Right cardiac atrium (tissue), 5 donors: ENCODE results near the gene ACIN1. TPM values are rescaled to one million over a fixed set of nuclear protein-coding genes. Genes with fewer than 3 reads are reported as not detected.
"Not testable (repeated sequence)": the region's sequence is repeated elsewhere in the genome, so short reads cannot be mapped to it uniquely, and the experiment has no call there.

Experiments used
- ATAC-seq, 2 donors: fragments of 200-7000 bp; cut with Tn5 transposase; one replicate each; pipeline versions ENCODE4 v1.8.0 to v1.9.1; 2020; ENCODE audit warnings: moderate library complexity in 2 of 2, mild to moderate bottlenecking in 1 of 2
- DNase-seq, 3 donors: peaks; one replicate each; pipeline ENCODE4 v3.0.0-alpha.2; 2020
- H3K27ac ChIP-seq: one replicate; pipeline ENCODE4 v1.5.1; 2013; ENCODE audit warnings: mild to moderate bottlenecking, low read length, control low read depth, moderate library complexity
- H3K27me3 ChIP-seq: one replicate; pipeline ENCODE4 v1.6.1; 2013; ENCODE audit not compliant: control insufficient read depth, insufficient read depth
- H3K4me1 ChIP-seq: one replicate; pipeline ENCODE4 v1.6.1; 2013; ENCODE audit warnings: low read length; ENCODE audit not compliant: control insufficient read depth, insufficient read depth
- H3K4me3 ChIP-seq: one replicate; pipeline ENCODE4 v1.5.1; 2013; ENCODE audit warnings: low read length, control low read depth
- H3K9me3 ChIP-seq: one replicate; pipeline ENCODE4 v1.6.1; 2013; ENCODE audit warnings: low read length; ENCODE audit not compliant: control insufficient read depth
- whole genome bisulfite sequencing: extraction: QIAGEN DNeasy Blood & Tissue Kit; methylation state at CpG from one replicate; pipeline ENCODE4 v1.1.7; 2013; 5-methylcytosine and 5-hydroxymethylcytosine counted together
- intact Hi-C, 4 donors: fragments of 100-400 bp; cut with DNase I; formaldehyde crosslinking; loops; one replicate each; pipeline versions ENCODE4 v1.11.0 to v1.14.0; 2022 to 2023
- polyA plus RNA-seq: library from polyadenylated mRNA; stranded (reverse); fragments of 200-250 nt; gene quantifications from one replicate; pipeline ENCODE4 v1.2.3, GENCODE V29; 2013
- total RNA-seq, 4 donors: library from RNA; stranded (reverse); fragmentation: NEBNext Ultra II Directional; extraction: Animal tissue kit (Norgen Biotek cat#: 25700); gene quantifications; one replicate each; pipeline ENCODE4 v1.2.1, GENCODE V29; 2021
- donor health status: healthy with polysubstance abuse.
- donor health status: DM: no; HTN: yes; CAD: no.
- donor health status: DM: no; HTN: no; CAD: no.
- donor health status: DM: no; HTN: yes; CAD: no; lungs with severe emphysema.
- donor health status: DM: yes; HTN: yes; CAD: no.

The ACIN1 gene
- total and polyA plus RNA-seq, 5 donors = 67.1 to 87.8 (median 83.3) TPM

GRCh38 chr14:23021889-23022442, 73.0 kb downstream of the ACIN1 start:
- Histone ChIP-seq H3K4me1 (no peaks in the 10 kb centered on the region), H3K4me3 (no peak overlapping the region), H3K27ac (no peak overlapping the region), H3K9me3 (no peaks in the 10 kb centered on the region), H3K27me3 (no peaks in the 10 kb centered on the region)
- WGBS = 54% methylated on average over 7 of the region's 7 CpGs
- DNase-seq (no peak), ATAC-seq (no peak)
- intact Hi-C loops = no loop called here

GRCh38 chr14:23021434-23021833, 73.5 kb downstream of the ACIN1 start:
- 70% methylated on average over 9 of the region's 9 CpGs for WGBS

GRCh38 chr14:23020143-23021128, 74.5 kb downstream of the ACIN1 start:
- H3K9me3 ChIP-seq = no peaks in the 10 kb centered on the region
- intact Hi-C loops = no loop called here
- DNase-seq (no peak), ATAC-seq (no peak)
- H3K4me3 ChIP-seq = no peak overlapping the region
- 90% methylated on average over 7 of the region's 7 CpGs for WGBS
- no peaks in the 10 kb centered on the region for H3K27me3 ChIP-seq
- H3K27ac ChIP-seq = no peak overlapping the region
- no peaks in the 10 kb centered on the region for H3K4me1 ChIP-seq

More at GRCh38 chr14:23021434-23021833, 73.5 kb downstream of the ACIN1 start:
- intact Hi-C loops = no loop called here
- ATAC-seq (no peak), DNase-seq (no peak)
- Histone ChIP-seq H3K27me3 (no peaks in the 10 kb centered on the region), H3K9me3 (no peaks in the 10 kb centered on the region), H3K4me3 (no peak overlapping the region), H3K27ac (no peak overlapping the region), H3K4me1 (no peaks in the 10 kb centered on the region)

- DNase-seq (no peak), ATAC-seq (no peak)
- Histone ChIP-seq H3K27me3 (no peaks in the 10 kb centered on the region), H3K4me3 (no peak overlapping the region), H3K9me3 (no peaks in the 10 kb centered on the region), H3K27ac (no peak overlapping the region), H3K4me1 (no peaks in the 10 kb centered on the region)
- intact Hi-C loops = no loop called here
These were observed 76.8 kb downstream of the ACIN1 start for GRCh38 chr14:23018107-23018506.

GRCh38 chr14:23017091-23017490, 77.8 kb downstream of the ACIN1 start:
- WGBS = 85% methylated on average over 5 of the region's 5 CpGs
- DNase-seq (no peak), ATAC-seq (no peak)
- Histone ChIP-seq H3K9me3 (no peaks in the 10 kb centered on the region), H3K4me3 (no peak overlapping the region), H3K27ac (no peak overlapping the region), H3K4me1 (no peaks in the 10 kb centered on the region), H3K27me3 (no peaks in the 10 kb centered on the region)
- intact Hi-C loops = no loop called here

DNA sequence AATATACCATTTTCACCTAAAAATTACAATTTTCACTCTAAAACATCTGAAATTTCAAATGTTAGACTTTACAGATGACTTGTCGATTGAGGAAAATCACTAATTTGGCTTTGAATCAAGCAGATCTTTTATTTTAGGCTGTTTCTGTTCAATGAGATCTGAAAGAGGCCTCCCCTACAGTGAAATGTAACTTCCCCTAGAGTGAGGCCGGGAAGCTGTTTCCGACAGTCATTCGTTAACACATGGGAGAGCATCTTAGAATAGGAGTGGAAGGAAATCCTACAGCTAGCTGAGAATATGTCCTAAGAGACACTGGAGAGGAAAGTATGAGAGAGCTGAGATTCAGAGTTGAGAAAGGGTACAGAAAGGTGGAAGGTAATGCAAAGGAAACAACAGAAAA, 79.3 kb downstream of the ACIN1 start:
- ATAC-seq = no peak
- DNase-seq = no peak
- WGBS = 73% methylated on average over 4 of the region's 4 CpGs
- no peak overlapping the region for H3K27ac ChIP-seq
- intact Hi-C loops = no loop called here
- H3K4me3 ChIP-seq = no peak overlapping the region
- no peaks in the 10 kb centered on the region for H3K4me1 ChIP-seq
- no peaks in the 10 kb centered on the region for H3K9me3 ChIP-seq
- H3K27me3 ChIP-seq = no peaks in the 10 kb centered on the region

DNA sequence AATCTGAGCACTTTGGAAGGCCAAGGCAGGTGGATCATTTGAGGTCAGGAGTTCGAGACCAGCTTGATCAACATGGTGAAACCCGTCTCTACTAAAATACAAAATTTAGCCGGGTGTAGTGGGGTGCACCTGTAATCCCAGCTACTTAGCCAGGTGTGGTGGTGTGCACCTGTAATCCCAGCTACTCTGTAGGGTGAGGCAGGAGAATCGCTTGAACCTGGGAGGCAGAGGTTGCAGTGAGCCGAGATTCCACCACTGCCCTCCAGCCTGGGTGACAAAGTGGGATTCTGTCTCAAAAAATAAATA, 81.2 kb downstream of the ACIN1 start:
- H3K9me3 ChIP-seq, ATAC-seq, intact Hi-C loops, H3K4me1 ChIP-seq, DNase-seq, H3K27ac ChIP-seq, H3K4me3 ChIP-seq, H3K27me3 ChIP-seq: not testable (repeated sequence)
- 89% methylated on average over 5 of the region's 5 CpGs for WGBS

DNA sequence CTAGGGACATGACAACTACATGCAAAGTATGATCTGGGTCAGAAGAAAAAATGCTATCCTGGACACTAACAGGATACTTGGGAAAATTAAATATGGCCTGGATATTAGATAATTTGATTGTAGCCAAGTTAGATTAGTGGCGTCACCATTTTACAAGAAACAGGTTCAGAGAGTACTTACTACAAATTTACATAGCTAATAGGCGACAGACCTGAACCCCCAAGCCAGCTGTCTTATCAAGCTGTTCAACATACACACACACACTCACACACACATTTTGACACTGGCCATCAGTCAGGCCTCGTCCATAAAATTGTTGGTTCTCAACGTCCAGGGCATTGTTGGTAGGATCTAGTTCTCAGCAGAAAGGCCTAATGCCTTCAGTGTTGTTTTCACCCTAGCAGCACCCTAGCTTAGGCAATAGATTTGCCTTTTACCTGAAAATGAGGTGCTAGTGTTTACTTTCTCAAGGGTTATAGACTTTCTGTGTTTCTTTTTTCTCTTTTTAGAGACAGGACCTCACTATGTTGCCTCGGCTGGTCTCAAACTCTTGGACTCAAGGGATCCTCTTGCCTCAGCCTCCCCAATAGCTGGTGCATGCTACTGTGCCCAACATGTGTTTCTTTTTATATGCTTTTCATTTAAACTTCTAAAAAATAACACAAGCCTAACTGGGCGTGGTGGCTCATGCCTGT, 81.7 kb downstream of the ACIN1 start:
- WGBS = 63% methylated on average over 6 of the region's 6 CpGs
- intact Hi-C loops = no loop called here
- DNase-seq (no peak), ATAC-seq (no peak)
- Histone ChIP-seq H3K4me3 (no peak overlapping the region), H3K4me1 (no peaks in the 10 kb centered on the region), H3K27ac (no peak overlapping the region), H3K9me3 (no peaks in the 10 kb centered on the region), H3K27me3 (no peaks in the 10 kb centered on the region)

DNA sequence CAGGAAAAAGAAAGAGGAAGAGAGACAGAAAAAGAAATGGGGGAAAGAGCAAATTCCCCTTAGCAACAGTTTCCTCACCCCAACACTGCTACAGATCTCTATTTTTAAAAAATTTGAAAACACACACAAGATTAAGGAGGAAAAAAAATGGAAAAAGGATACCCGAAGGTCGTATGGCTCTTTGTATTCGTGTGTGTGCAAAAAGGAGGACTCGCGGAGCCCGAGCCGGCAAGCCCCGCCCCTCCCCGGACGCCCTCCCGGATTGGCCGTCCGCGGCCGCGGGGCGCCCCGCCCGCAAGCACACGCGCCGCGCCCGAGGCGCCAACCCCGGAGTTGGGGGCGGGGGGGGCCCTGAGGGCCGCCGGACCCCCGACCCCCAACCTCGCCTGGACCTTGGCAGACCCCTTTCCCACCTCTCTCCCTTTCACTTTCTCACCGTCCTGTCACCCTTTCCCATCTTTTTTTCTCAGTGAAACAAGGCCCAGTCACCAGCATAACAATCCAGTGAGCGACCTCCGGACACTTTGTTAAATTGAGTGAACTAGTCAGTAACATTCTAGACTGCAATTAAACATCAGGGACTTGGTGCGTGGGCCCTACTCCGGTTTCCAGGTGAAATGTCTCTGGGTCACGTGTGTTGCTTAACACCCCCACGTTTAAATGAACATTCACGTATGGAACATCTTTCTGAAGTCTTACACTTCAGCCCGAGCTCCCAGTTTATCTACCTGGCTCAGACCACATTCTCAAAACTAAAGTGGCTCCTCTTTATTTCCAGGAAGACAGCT, 84.8 kb downstream of the ACIN1 start, which contains the start of gene C14orf93:
Gene C14orf93 (minus strand): TSS at position 205 of the 788 bp plus-strand sequence. CDS start 11,120 bp downstream, outside the sequence.
- WGBS = 1% methylated on average over 40 of the region's 40 CpGs
- DNase-seq (peak; percentile 85 to 95 (median 93)), ATAC-seq (peak; percentile 60 to 64)
- H3K9me3 ChIP-seq = no peaks in the 10 kb centered on the region
- no peaks in the 10 kb centered on the region for H3K27me3 ChIP-seq
- H3K4me1 ChIP-seq = no peaks in the 10 kb centered on the region
- peak within 1 kb of the TSS; percentile 90 for H3K4me3 ChIP-seq
- intact Hi-C loops = no loop called here
- peak within 1 kb of the TSS; percentile 87 for H3K27ac ChIP-seq

- no peak for ATAC-seq
These were observed 85.4 kb downstream of the ACIN1 start for GRCh38 chr14:23009483-23009938.

More at GRCh38 chr14:23009483-23009938, 85.4 kb downstream of the ACIN1 start:
- no peak for DNase-seq
- Histone ChIP-seq H3K4me3 (peak overlapping the region; percentile 90), H3K27me3 (no peaks in the 10 kb centered on the region), H3K27ac (no peak overlapping the region), H3K4me1 (no peaks in the 10 kb centered on the region), H3K9me3 (no peaks in the 10 kb centered on the region)
- WGBS = 32% methylated on average over 8 of the region's 8 CpGs
- intact Hi-C loops = no loop called here
